ENCODE results near the gene FCF1. TPM values are rescaled to one million over a fixed set of nuclear protein-coding genes. Genes with fewer than 3 reads are reported as not detected.

Gene FCF1
- total and polyA plus RNA-seq, 9 of the 15 experiments (the other 6 are each of a cell fraction or from before 2014, with no cell fraction given) = 6.8 to 91.9 (median 40.0) TPM

DNA sequence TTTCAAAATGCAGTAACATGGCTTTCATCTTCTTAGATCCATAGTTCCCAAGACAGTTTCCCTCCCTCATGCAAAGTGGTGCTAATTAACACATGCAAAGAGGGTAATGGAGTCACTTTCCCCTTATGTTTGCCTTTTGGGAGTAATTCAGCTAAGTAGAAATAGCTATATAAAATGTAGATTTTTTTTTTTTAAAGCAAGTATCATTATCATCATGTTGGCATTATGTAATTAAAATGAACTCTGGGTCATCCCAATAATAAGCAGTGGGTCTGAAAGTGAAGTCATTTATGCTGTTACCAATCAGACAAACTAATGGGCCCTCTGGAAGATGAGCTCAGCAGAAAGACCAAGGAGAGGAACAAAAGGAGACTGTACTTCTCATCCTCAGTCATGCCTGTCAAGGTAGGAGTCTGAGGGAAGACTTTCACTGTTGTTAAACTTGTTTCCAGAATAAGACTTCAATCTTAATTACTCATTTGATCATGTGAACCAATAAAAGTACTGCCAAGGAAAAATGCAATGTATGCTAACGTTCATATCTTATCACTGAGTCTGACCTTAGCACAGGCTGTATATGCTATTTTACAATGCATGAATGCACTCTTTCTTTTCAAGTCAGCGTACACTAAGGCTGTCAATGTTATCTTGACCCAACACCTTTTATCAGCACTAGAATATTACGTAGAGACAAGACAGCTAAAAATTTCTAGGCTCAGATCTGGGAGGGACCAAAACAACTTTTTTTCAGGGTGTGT lies 26.8 kb upstream of the FCF1 start:
- peaks cover 64% of the 10 kb centered on the region; the same call in 2 of the 3 replicates for H3K36me3 ChIP-seq (ENCODE audit: control insufficient read depth, insufficient read depth, low read length)
- no TSS peak for BruUV-seq (replicated peaks)
- TF ChIP-seq ARID1B (IDR thresholded peaks at IDR 0.05) = peak; percentile 74
- TF ChIP-seq SMARCA4 (IDR thresholded peaks at IDR 0.05) = peak; percentile 35; the same call in 1 of the 2 replicates
- TF ChIP-seq MTA2 (IDR thresholded peaks at IDR 0.05; ENCODE audit: low read depth) = peak; percentile 33; the same call in 1 of the 2 replicates
- TF ChIP-seq TAL1 (IDR thresholded peaks at IDR 0.05) = peak; percentile 64
- peak; percentile 48 for TF ChIP-seq CREM (IDR thresholded peaks at IDR 0.05; ENCODE audit: low read depth)
- no peak for TF ChIP-seq PCBP1 (IDR thresholded peaks at IDR 0.05; ENCODE audit: low read depth, low read length, poor library complexity, severe bottlenecking)
- TF ChIP-seq, protein P1, sequence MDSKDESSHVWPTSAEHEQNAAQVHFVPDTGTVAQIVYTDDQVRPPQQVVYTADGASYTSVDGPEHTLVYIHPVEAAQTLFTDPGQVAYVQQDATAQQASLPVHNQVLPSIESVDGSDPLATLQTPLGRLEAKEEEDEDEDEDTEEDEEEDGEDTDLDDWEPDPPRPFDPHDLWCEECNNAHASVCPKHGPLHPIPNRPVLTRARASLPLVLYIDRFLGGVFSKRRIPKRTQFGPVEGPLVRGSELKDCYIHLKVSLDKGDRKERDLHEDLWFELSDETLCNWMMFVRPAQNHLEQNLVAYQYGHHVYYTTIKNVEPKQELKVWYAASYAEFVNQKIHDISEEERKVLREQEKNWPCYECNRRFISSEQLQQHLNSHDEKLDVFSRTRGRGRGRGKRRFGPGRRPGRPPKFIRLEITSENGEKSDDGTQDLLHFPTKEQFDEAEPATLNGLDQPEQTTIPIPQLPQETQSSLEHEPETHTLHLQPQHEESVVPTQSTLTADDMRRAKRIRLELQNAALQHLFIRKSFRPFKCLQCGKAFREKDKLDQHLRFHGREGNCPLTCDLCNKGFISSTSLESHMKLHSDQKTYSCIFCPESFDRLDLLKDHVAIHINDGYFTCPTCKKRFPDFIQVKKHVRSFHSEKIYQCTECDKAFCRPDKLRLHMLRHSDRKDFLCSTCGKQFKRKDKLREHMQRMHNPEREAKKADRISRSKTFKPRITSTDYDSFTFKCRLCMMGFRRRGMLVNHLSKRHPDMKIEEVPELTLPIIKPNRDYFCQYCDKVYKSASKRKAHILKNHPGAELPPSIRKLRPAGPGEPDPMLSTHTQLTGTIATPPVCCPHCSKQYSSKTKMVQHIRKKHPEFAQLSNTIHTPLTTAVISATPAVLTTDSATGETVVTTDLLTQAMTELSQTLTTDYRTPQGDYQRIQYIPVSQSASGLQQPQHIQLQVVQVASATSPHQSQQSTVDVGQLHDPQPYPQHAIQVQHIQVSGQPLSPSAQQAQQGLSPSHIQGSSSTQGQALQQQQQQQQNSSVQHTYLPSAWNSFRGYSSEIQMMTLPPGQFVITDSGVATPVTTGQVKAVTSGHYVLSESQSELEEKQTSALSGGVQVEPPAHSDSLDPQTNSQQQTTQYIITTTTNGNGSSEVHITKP (IDR thresholded peaks at IDR 0.05; ENCODE audit: partially characterized antibody) = peak; percentile 54
- TF ChIP-seq, protein P2, sequence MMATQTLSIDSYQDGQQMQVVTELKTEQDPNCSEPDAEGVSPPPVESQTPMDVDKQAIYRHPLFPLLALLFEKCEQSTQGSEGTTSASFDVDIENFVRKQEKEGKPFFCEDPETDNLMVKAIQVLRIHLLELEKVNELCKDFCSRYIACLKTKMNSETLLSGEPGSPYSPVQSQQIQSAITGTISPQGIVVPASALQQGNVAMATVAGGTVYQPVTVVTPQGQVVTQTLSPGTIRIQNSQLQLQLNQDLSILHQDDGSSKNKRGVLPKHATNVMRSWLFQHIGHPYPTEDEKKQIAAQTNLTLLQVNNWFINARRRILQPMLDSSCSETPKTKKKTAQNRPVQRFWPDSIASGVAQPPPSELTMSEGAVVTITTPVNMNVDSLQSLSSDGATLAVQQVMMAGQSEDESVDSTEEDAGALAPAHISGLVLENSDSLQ (IDR thresholded peaks at IDR 0.05) = peak; percentile 13; the same call in 1 of the 2 replicates
- TF ChIP-seq CBFA2T2 (conservative IDR thresholded peaks at IDR 0.05) = peak; percentile 22; the same call in 1 of the 2 replicates
- TF ChIP-seq CHD1 (IDR thresholded peaks at IDR 0.05; ENCODE audit: low read length) = no peak
- TF ChIP-seq CTBP1 (IDR thresholded peaks at IDR 0.05; ENCODE audit: borderline replicate concordance) = peak; percentile 35; the same call in 1 of the 2 replicates
- peak; percentile 85 for TF ChIP-seq SOX6 (IDR thresholded peaks at IDR 0.05)
- no peak for TF ChIP-seq NFE2L1 (tag; IDR thresholded peaks at IDR 0.05; ENCODE audit: borderline replicate concordance, low read depth)
- no peak for TF ChIP-seq ETV6 (IDR thresholded peaks at IDR 0.05; ENCODE audit: borderline replicate concordance in 1 of 2, low read depth in 2 of 2, low read length in 1 of 2)
- TF ChIP-seq ETV6 (CRISPR knock-in tag; IDR thresholded peaks at IDR 0.05; ENCODE audit: borderline replicate concordance) = no peak
- TF ChIP-seq CBFA2T3 (IDR thresholded peaks at IDR 0.05) = peak; percentile 48; the same call in 1 of the 2 replicates
- peak; percentile 74; the same call in 1 of the 2 replicates for TF ChIP-seq TEAD4 (IDR thresholded peaks at IDR 0.05; ENCODE audit: low read length)
- TF ChIP-seq TEAD4 (CRISPR knock-in tag; IDR thresholded peaks at IDR 0.05; ENCODE audit: borderline replicate concordance) = no peak
- TF ChIP-seq ATF1 (CRISPR knock-in tag; IDR thresholded peaks at IDR 0.05) = no peak
- peak; percentile 23; the same call in 1 of the 2 replicates for TF ChIP-seq ATF1 (tag; IDR thresholded peaks at IDR 0.05)
- peak; percentile 42 for TF ChIP-seq TCF3 (CRISPR knock-in tag; IDR thresholded peaks at IDR 0.05)

More for the DNA sequence above, 26.8 kb upstream of the FCF1 start:
- peak; percentile 11 to 34 (median 19) for DNase-seq (ENCODE audit: extremely low read depth in 1 of 4, low spot score in 3 of 4)
- 0% methylated on average over 3 of the region's 3 CpGs for WGBS (ENCODE audit: insufficient coverage, low coverage, missing lambda C conversion rate)
- CTCF ChIA-PET (ENCODE audit: low intra/inter-chr PET ratio) = no interaction called here
- no peak overlapping the region; the same call in 1 of the 2 replicates for H3K4me2 ChIP-seq (ENCODE audit: insufficient read depth, low read length)
- no peaks in the 10 kb centered on the region for H3K79me2 ChIP-seq (ENCODE audit: control insufficient read depth, insufficient read depth, low read length)
- no peaks in the 10 kb centered on the region for H3K27me3 ChIP-seq (ENCODE audit: control insufficient read depth in 2 of 2, insufficient read depth in 2 of 2, low read length in 2 of 2)
- H3K4me1 ChIP-seq (replicated peaks in 1 of 2; ENCODE audit: control insufficient read depth in 2 of 2, insufficient read depth in 2 of 2, low read length in 2 of 2) = peaks cover 0 to 15% of the 10 kb centered on the region in 2 experiments; a peak in 2 of 5 replicates
- no peaks in the 10 kb centered on the region for H3K9me3 ChIP-seq (replicated peaks; ENCODE audit: control insufficient read depth, insufficient read depth, low read depth, low read length)
- peak; percentile 61 for ATAC-seq
- no peak for FAIRE-seq
- H3K9me1 ChIP-seq (ENCODE audit: control insufficient read depth, insufficient read depth, low read length) = no peaks in the 10 kb centered on the region
- H2AFZ ChIP-seq (ENCODE audit: low read depth, low read length) = no peak overlapping the region
- H3K27ac ChIP-seq (ENCODE audit: extremely low read depth, low read depth, low read length) = no peak overlapping the region
- no peaks in the 10 kb centered on the region; the same call in 1 of the 2 replicates for H4K20me1 ChIP-seq (replicated peaks; ENCODE audit: control insufficient read depth, insufficient read depth, low read length)
- in situ Hi-C loops (cut with MboI) = no loop called here
- POLR2A ChIA-PET = interaction anchor here (1.3 kb wide), 2 partner anchors 18 to 19 kb away, joined by 3 read pairs; no protein-coding TSS in a partner anchor
- no peak overlapping the region for H3K9ac ChIP-seq (ENCODE audit: insufficient read depth in 1 of 2, low read depth in 2 of 2, low read length in 2 of 2)
- intact Hi-C loops (cut with micrococcal nuclease) = no loop called here
- H3K4me3 ChIP-seq = no peak overlapping the region
